H9 (cell line): ENCODE results near the gene LRRC45. TPM values are rescaled to one million over a fixed set of nuclear protein-coding genes. Genes with fewer than 3 reads are reported as not detected.

Source experiments
- DNase-seq: peaks from one replicate; pipeline ENCODE4 v3.0.0-alpha.2; 2017
- H2AFZ ChIP-seq: one replicate; pipeline ENCODE4 v1.6.1; 2013; ENCODE audit warnings: mild to moderate bottlenecking, low read length, control low read depth, moderate library complexity
- H2AK5ac ChIP-seq: 2 replicates; pipeline ENCODE4 v1.6.1; 2013; ENCODE audit warnings: low read length, control low read depth, mixed read lengths; ENCODE audit not compliant: insufficient read length
- H2BK120ac ChIP-seq: one replicate; pipeline ENCODE4 v1.6.1; 2013; ENCODE audit warnings: low read depth, mild to moderate bottlenecking, low read length, control low read depth, inconsistent platforms; ENCODE audit not compliant: poor library complexity, severe bottlenecking
- H2BK12ac ChIP-seq: 2 replicates; pipeline ENCODE4 v1.6.1; 2013; ENCODE audit warnings: low read length, control low read depth, mixed read lengths, low read depth; ENCODE audit not compliant: insufficient read length
- H2BK15ac ChIP-seq: 2 replicates; pipeline ENCODE4 v1.6.1; 2013; ENCODE audit warnings: low read depth, low read length, control low read depth
- H2BK20ac ChIP-seq: one replicate; pipeline ENCODE4 v1.6.1; 2013; ENCODE audit warnings: low read depth, mild to moderate bottlenecking, low read length, control low read depth, inconsistent platforms; ENCODE audit not compliant: poor library complexity, severe bottlenecking
- H2BK5ac ChIP-seq: 2 replicates; pipeline ENCODE4 v1.6.1; 2013; ENCODE audit warnings: low read length, control low read depth, mixed read lengths; ENCODE audit not compliant: insufficient read length
- H3K14ac ChIP-seq: 2 replicates; pipeline ENCODE4 v1.6.1; 2013; ENCODE audit warnings: low read length, control low read depth; ENCODE audit not compliant: insufficient read depth
- H3K18ac ChIP-seq: 2 replicates; pipeline ENCODE4 v1.6.1; 2013; ENCODE audit warnings: low read depth, mild to moderate bottlenecking, mixed read lengths, low read length, control low read depth; ENCODE audit not compliant: insufficient read length
- H3K23ac ChIP-seq: 2 replicates; pipeline ENCODE4 v1.6.1; 2013; ENCODE audit warnings: low read length, control low read depth, mixed read lengths, low read depth; ENCODE audit not compliant: insufficient read length
- H3K23me2 ChIP-seq: 2 replicates; pipeline ENCODE4 v1.6.1; 2013; ENCODE audit warnings: low read depth, mild to moderate bottlenecking, mixed read lengths, low read length, control low read depth; ENCODE audit not compliant: insufficient read length, poor library complexity, severe bottlenecking
- H3K27ac ChIP-seq: 2 replicates; pipeline ENCODE4 v1.5.1; 2013; ENCODE audit warnings: low read length, control low read depth, mixed read lengths, low read depth; ENCODE audit not compliant: insufficient read length
- H3K27me3 ChIP-seq: 2 replicates; pipeline ENCODE4 v1.6.1; 2013; ENCODE audit warnings: low read length, control low read depth, inconsistent platforms; ENCODE audit not compliant: insufficient read depth
- H3K4ac ChIP-seq: 2 replicates; pipeline ENCODE4 v1.6.1; 2013; ENCODE audit warnings: low read depth, mild to moderate bottlenecking, control low read depth, inconsistent platforms, low read length, moderate library complexity
- H3K4me1 ChIP-seq: 2 replicates; pipeline ENCODE4 v1.6.1; 2013; ENCODE audit warnings: low read length, control low read depth, inconsistent platforms; ENCODE audit not compliant: insufficient read depth
- H3K4me2 ChIP-seq: 2 replicates; pipeline ENCODE4 v1.6.1; 2013; ENCODE audit warnings: low read length, control low read depth, mixed read lengths; ENCODE audit not compliant: insufficient read length, insufficient read depth
- H3K56ac ChIP-seq: 2 replicates; pipeline ENCODE4 v1.6.1; 2013; ENCODE audit warnings: low read depth, mild to moderate bottlenecking, mixed read lengths, low read length, control low read depth; ENCODE audit not compliant: insufficient read length
- H3K79me1 ChIP-seq: 2 replicates; pipeline ENCODE4 v1.6.1; 2013; ENCODE audit warnings: low read depth, mild to moderate bottlenecking, moderate library complexity, low read length, control low read depth, inconsistent platforms; ENCODE audit not compliant: insufficient read depth, poor library complexity, severe bottlenecking
- H3K79me2 ChIP-seq: 2 replicates; pipeline ENCODE4 v1.6.1; 2013; ENCODE audit warnings: low read length, control low read depth, inconsistent platforms; ENCODE audit not compliant: insufficient read depth
- H3K9ac ChIP-seq: 2 replicates; pipeline ENCODE4 v1.6.1; 2013; ENCODE audit warnings: low read length, control low read depth, mixed read lengths; ENCODE audit not compliant: insufficient read length; ENCODE audit errors: extremely low read depth
- H3K9me3 ChIP-seq: one replicate; pipeline ENCODE4 v1.6.1; 2013; ENCODE audit warnings: low read depth, low read length, inconsistent platforms; ENCODE audit not compliant: control insufficient read depth
- H3T11ph ChIP-seq: one replicate; pipeline ENCODE4 v1.6.1; 2013; ENCODE audit warnings: mild to moderate bottlenecking, low read length, control low read depth, inconsistent platforms
- H4K20me1 ChIP-seq: one replicate; pipeline ENCODE4 v1.6.1; 2013; ENCODE audit not compliant: control insufficient read depth, insufficient read length, insufficient read depth
- H4K5ac ChIP-seq: 2 replicates; pipeline ENCODE4 v1.6.1; 2013; ENCODE audit warnings: low read depth, mild to moderate bottlenecking, mixed read lengths, low read length, control low read depth; ENCODE audit not compliant: insufficient read length
- H4K8ac ChIP-seq: replicated peaks from 2 replicates; pipeline ENCODE4 v1.6.1; 2013; ENCODE audit warnings: low read length, control low read depth, mixed read lengths, low read depth; ENCODE audit not compliant: insufficient read length
- H4K91ac ChIP-seq: 2 replicates; pipeline ENCODE4 v1.6.1; 2013; ENCODE audit warnings: low read depth, mild to moderate bottlenecking, moderate library complexity, mixed read lengths, low read length, control low read depth; ENCODE audit not compliant: insufficient read length
- H3K27ac Mint-ChIP-seq, 3 experiments: 2 replicates in 2 of 3; 3 replicates in 1 of 3; pipeline ENCODE4 v1.8.0; 2020 to 2021; ENCODE audit warnings: mixed read lengths in 3 of 3, mild to moderate bottlenecking in 1 of 3, moderate library complexity in 1 of 3
- H3K27me3 Mint-ChIP-seq: 2 replicates; pipeline ENCODE4 v1.8.0; 2021; ENCODE audit warnings: low read depth, mild to moderate bottlenecking, moderate library complexity, mixed read lengths
- H3K36me3 Mint-ChIP-seq, 3 experiments: 2 replicates in 2 of 3; 3 replicates in 1 of 3; pipeline ENCODE4 v1.8.0; 2020 to 2021; ENCODE audit warnings: low read depth in 3 of 3, mixed read lengths in 3 of 3; ENCODE audit not compliant: insufficient read depth in 1 of 3
- H3K4me1 Mint-ChIP-seq, 2 experiments: 2 replicates each; pipeline ENCODE4 v1.8.0; 2020; ENCODE audit warnings: mixed read lengths in 2 of 2
- H3K4me3 Mint-ChIP-seq, 2 experiments: 2 replicates in 1 of 2; 3 replicates in 1 of 2; pipeline ENCODE4 v1.8.0; 2020 to 2021; ENCODE audit warnings: mild to moderate bottlenecking in 2 of 2, mixed read lengths in 2 of 2, moderate library complexity in 1 of 2
- H3K9me3 Mint-ChIP-seq, 2 experiments: 2 replicates in 1 of 2; 3 replicates in 1 of 2; pipeline ENCODE4 v1.8.0; 2020; ENCODE audit warnings: mild to moderate bottlenecking in 2 of 2, mixed read lengths in 2 of 2, moderate library complexity in 1 of 2
- CTCF ChIP-seq: fragments of 200-600 bp; sonication (generic); conservative IDR thresholded peaks from 3 replicates; pipeline ENCODE4 v1.8.0; 2021; ENCODE audit warnings: antibody characterized with exemption, mild to moderate bottlenecking
- WGBS: extraction: QIAGEN DNeasy Blood & Tissue Kit; methylation state at CpG from one replicate; pipeline ENCODE4 v1.1.7; 2013; ENCODE audit warnings: missing lambda C conversion rate, low lambda C conversion rate, mixed read lengths; ENCODE audit not compliant: insufficient read length; ENCODE audit errors: extremely low coverage; 5-methylcytosine and 5-hydroxymethylcytosine counted together
- total RNA-seq: library from RNA; stranded (reverse); gene quantifications from 2 replicates; pipeline ENCODE4 v1.2.1, GENCODE V29; 2021

LRRC45 gene
- total RNA-seq, 1 experiment from 2014 or later, result 28.7 TPM

DNA sequence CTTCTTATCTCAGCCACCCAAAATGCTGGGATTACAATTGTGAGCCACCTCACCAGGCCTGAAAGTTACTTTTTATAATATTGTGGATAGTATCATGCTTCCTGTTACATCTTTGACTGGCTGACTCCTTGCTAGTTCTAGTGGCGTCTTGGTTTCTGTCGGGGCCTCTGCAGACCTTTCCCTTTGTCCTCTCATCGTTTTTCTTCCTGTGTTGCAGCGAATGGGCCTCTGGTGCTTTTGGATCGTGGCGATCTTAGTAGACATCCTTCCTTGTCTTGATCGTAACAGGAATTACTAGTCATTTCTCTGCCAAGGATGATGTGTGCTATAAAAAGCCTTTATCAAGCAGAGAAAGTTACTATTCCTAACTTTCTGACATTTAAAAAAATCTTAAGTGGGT, 24.9 kb upstream of the LRRC45 start:
- no peak overlapping the region for H3T11ph ChIP-seq
- no peaks in the 10 kb centered on the region for H3K27me3 Mint-ChIP-seq
- no peak overlapping the region for H4K91ac ChIP-seq
- TF ChIP-seq CTCF, result no peak
- H2AFZ ChIP-seq, result no peak overlapping the region
- no peaks in the 10 kb centered on the region for H3K9me3 Mint-ChIP-seq
- H3K27ac ChIP-seq, result no peak overlapping the region
- no peak overlapping the region for H4K8ac ChIP-seq
- H3K4ac ChIP-seq, result no peak overlapping the region
- H2BK20ac ChIP-seq, result no peak overlapping the region
- no peak overlapping the region for H2BK12ac ChIP-seq
- H3K18ac ChIP-seq, result no peak overlapping the region
- H4K20me1 ChIP-seq, result no peaks in the 10 kb centered on the region
- no peak overlapping the region for H3K14ac ChIP-seq
- H3K4me1 Mint-ChIP-seq, result peaks cover 7 to 11% of the 10 kb centered on the region in 2 experiments
- no peaks in the 10 kb centered on the region for H3K79me2 ChIP-seq
- no peak overlapping the region for H3K9ac ChIP-seq
- H3K4me1 ChIP-seq, result no peaks in the 10 kb centered on the region
- no peak overlapping the region for H3K4me3 Mint-ChIP-seq
- no peak overlapping the region for H3K23ac ChIP-seq
- DNase-seq, result no peak
- H2BK15ac ChIP-seq, result no peak overlapping the region
- H3K27me3 ChIP-seq, result no peaks in the 10 kb centered on the region
- H2BK5ac ChIP-seq, result no peak overlapping the region
- H3K23me2 ChIP-seq, result no peaks in the 10 kb centered on the region
- H2BK120ac ChIP-seq, result no peak overlapping the region
- no CpG with 5 or more reads among the region's 7 CpGs for WGBS
- H3K56ac ChIP-seq, result no peak overlapping the region
- no peak overlapping the region for H3K27ac Mint-ChIP-seq
- no peak overlapping the region for H4K5ac ChIP-seq
- H2AK5ac ChIP-seq, result no peak overlapping the region
- H3K79me1 ChIP-seq, result no peaks in the 10 kb centered on the region
- no peak overlapping the region for H3K4me2 ChIP-seq
- peaks cover 0 to 9% (median 9%) of the 10 kb centered on the region in 3 experiments; a peak in 6 of 7 replicates for H3K36me3 Mint-ChIP-seq
- no peaks in the 10 kb centered on the region for H3K9me3 ChIP-seq
